Fibroblast of lung (primary cell): ENCODE results near the gene DICER1. TPM values are rescaled to one million over a fixed set of nuclear protein-coding genes. Genes with fewer than 3 reads are reported as not detected.

ENCODE experiments used
- DNase-seq, 2 donors: peaks; one replicate each; pipeline versions ENCODE4 v3.0.0 to v3.0.0-alpha.2; 2010; ENCODE audit warnings: low read depth in 2 of 2
- H2AFZ ChIP-seq: 2 replicates; pipeline ENCODE4 v1.5.1; 2012; ENCODE audit warnings: low read length, control low read depth, inconsistent platforms
- H3K27ac ChIP-seq: 2 replicates; pipeline ENCODE4 v1.5.1; 2011; ENCODE audit warnings: low read length, control low read depth; ENCODE audit not compliant: insufficient read depth
- H3K27me3 ChIP-seq: 2 replicates; pipeline ENCODE4 v1.5.1; 2011; ENCODE audit warnings: mild to moderate bottlenecking, low read length; ENCODE audit not compliant: control insufficient read depth, insufficient read depth
- H3K36me3 ChIP-seq: 2 replicates; pipeline ENCODE4 v1.5.1; 2011; ENCODE audit warnings: low read length; ENCODE audit not compliant: control insufficient read depth, insufficient read depth
- H3K4me1 ChIP-seq: 2 replicates; pipeline ENCODE4 v1.5.1; 2011; ENCODE audit warnings: low read length; ENCODE audit not compliant: control insufficient read depth, insufficient read depth; ENCODE audit errors: extremely low read depth
- H3K4me2 ChIP-seq: 2 replicates; pipeline ENCODE4 v1.5.1; 2011; ENCODE audit warnings: low read length, control low read depth; ENCODE audit not compliant: insufficient read depth; ENCODE audit errors: extremely low read depth
- H3K4me3 ChIP-seq, 4 experiments: fragments of 200-600 bp in 1 of 4; sonication (generic) in 1 of 4; replicated peaks in 1 of 4; 2 replicates each; pipeline ENCODE4 v1.5.1; 2011 to 2016; ENCODE audit warnings: low read length in 4 of 4, low read depth in 3 of 4, mild to moderate bottlenecking in 3 of 4, control low read depth in 2 of 4, inconsistent platforms in 1 of 4, mixed read lengths in 1 of 4; ENCODE audit not compliant: insufficient read depth in 1 of 4; ENCODE audit errors: control extremely low read depth in 1 of 4
- H3K79me2 ChIP-seq: 2 replicates; pipeline ENCODE4 v1.5.1; 2012; ENCODE audit warnings: mild to moderate bottlenecking, low read length, inconsistent platforms; ENCODE audit not compliant: control insufficient read depth, insufficient read depth
- H3K9ac ChIP-seq: 2 replicates; pipeline ENCODE4 v1.5.1; 2011; ENCODE audit warnings: mild to moderate bottlenecking, low read length, control low read depth; ENCODE audit not compliant: insufficient read depth
- H3K9me3 ChIP-seq: 2 replicates; pipeline ENCODE4 v1.5.1; 2012; ENCODE audit warnings: low read depth, low read length; ENCODE audit not compliant: control insufficient read depth, insufficient read depth
- H4K20me1 ChIP-seq: 2 replicates; pipeline ENCODE4 v1.5.1; 2011; ENCODE audit warnings: low read length; ENCODE audit not compliant: control insufficient read depth, insufficient read depth; ENCODE audit errors: extremely low read depth
- EZH2 ChIP-seq: IDR thresholded peaks from 2 replicates; pipeline ENCODE4 v1.5.1; 2012; ENCODE audit warnings: low read length, control low read depth, mild to moderate bottlenecking; ENCODE audit errors: missing control alignments
- polyA plus RNA-seq, 2 donors: library from polyadenylated mRNA; depleted of rRNA in 1 of 2; stranded (reverse) in 1 of 2; unstranded in 1 of 2; fragments of >200 nt; gene quantifications; 2 replicates each; pipeline ENCODE4 v1.2.1, GENCODE V29; 2011 to 2012; ENCODE audit warnings: missing spikeins in 1 of 2
- total RNA-seq: library from RNA; depleted of rRNA; stranded (reverse); fragments of >200 nt; gene quantifications from 2 replicates; pipeline ENCODE4 v1.2.1, GENCODE V29; 2014
- TF ChIP-seq, protein P1 (sequence below), 2 donors: IDR thresholded peaks in 1 of 2; conservative IDR thresholded peaks in 1 of 2; 1 replicate in 1 of 2; 2 replicates in 1 of 2; pipeline ENCODE4 v1.5.1; 2011 to 2012; ENCODE audit warnings: low read length in 2 of 2, control low read depth in 1 of 2, inconsistent platforms in 1 of 2, low read depth in 1 of 2, mild to moderate bottlenecking in 1 of 2

Gene DICER1
- total and polyA plus RNA-seq, 2 donors (not counting 1 experiment from before 2014, with no cell fraction given): 20.3 to 28.7 TPM

DNA sequence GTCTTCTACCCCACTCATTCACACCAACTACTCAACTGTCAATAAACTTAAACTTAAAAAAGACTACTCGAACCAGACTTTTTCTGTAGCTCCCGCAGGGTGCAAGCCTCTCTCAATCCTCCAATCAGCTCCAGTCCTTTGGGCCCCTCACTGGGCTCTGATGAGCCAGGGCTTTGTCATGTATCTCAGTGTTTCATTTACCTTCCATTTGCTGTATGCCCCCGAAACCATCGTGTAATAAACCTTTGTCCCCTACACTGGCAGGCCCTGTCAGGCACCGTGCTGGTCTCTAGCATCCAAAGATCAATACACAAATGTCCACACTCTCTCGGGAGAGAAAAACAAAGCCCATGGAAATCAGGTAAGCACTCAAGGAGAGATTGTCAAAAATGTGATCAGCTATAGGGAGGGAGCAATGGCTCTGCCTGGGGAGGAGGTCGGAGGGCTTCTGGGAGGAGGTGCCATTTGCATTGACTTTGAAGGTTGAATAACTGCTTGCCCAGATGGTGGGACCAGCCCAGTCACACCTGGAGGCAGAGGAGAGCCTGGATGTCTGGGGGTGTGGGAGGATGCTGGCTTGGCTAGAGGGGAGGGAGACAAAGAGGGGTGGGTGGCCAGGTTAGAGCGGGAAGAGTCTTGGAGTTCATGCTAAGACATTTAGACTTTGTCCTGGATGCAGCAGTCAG lies 42.1 kb upstream of the DICER1 start:
- H3K4me2 ChIP-seq: no peak overlapping the region
- H3K36me3 ChIP-seq: no peaks in the 10 kb centered on the region
- no peak overlapping the region for H3K27ac ChIP-seq
- no peaks in the 10 kb centered on the region for H3K4me1 ChIP-seq
- H3K4me3 ChIP-seq: no peak overlapping the region
- H3K9ac ChIP-seq: no peak overlapping the region
- H4K20me1 ChIP-seq: no peaks in the 10 kb centered on the region
- no peak overlapping the region for H2AFZ ChIP-seq
- H3K27me3 ChIP-seq: no peaks in the 10 kb centered on the region
- TF ChIP-seq EZH2: no peak
- TF ChIP-seq, protein P1, sequence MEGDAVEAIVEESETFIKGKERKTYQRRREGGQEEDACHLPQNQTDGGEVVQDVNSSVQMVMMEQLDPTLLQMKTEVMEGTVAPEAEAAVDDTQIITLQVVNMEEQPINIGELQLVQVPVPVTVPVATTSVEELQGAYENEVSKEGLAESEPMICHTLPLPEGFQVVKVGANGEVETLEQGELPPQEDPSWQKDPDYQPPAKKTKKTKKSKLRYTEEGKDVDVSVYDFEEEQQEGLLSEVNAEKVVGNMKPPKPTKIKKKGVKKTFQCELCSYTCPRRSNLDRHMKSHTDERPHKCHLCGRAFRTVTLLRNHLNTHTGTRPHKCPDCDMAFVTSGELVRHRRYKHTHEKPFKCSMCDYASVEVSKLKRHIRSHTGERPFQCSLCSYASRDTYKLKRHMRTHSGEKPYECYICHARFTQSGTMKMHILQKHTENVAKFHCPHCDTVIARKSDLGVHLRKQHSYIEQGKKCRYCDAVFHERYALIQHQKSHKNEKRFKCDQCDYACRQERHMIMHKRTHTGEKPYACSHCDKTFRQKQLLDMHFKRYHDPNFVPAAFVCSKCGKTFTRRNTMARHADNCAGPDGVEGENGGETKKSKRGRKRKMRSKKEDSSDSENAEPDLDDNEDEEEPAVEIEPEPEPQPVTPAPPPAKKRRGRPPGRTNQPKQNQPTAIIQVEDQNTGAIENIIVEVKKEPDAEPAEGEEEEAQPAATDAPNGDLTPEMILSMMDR (conservative IDR thresholded peaks at IDR 0.05 in 1 of 2, IDR thresholded peaks at IDR 0.05 in 1 of 2; ENCODE audit: low read depth in 1 of 2, low read length in 2 of 2): no peak
- H3K9me3 ChIP-seq: no peaks in the 10 kb centered on the region
- DNase-seq: no peak
- H3K79me2 ChIP-seq: no peaks in the 10 kb centered on the region

GRCh38 chr14:95198320-95198719 lies 41.0 kb upstream of the DICER1 start:
- H3K4me3 ChIP-seq: no peak overlapping the region
- no peaks in the 10 kb centered on the region for H3K4me1 ChIP-seq
- H3K9ac ChIP-seq: no peak overlapping the region
- no peaks in the 10 kb centered on the region for H3K9me3 ChIP-seq
- no peaks in the 10 kb centered on the region for H3K27me3 ChIP-seq
- no peak overlapping the region for H3K4me2 ChIP-seq
- no peak overlapping the region for H2AFZ ChIP-seq
- H3K36me3 ChIP-seq: no peaks in the 10 kb centered on the region
- no peak for DNase-seq
- H3K27ac ChIP-seq: no peak overlapping the region
- no peaks in the 10 kb centered on the region for H4K20me1 ChIP-seq
- TF ChIP-seq, protein P1 (conservative IDR thresholded peaks at IDR 0.05 in 1 of 2, IDR thresholded peaks at IDR 0.05 in 1 of 2; ENCODE audit: low read depth in 1 of 2, low read length in 2 of 2): no peak
- no peak for TF ChIP-seq EZH2
- H3K79me2 ChIP-seq: no peaks in the 10 kb centered on the region

DNA sequence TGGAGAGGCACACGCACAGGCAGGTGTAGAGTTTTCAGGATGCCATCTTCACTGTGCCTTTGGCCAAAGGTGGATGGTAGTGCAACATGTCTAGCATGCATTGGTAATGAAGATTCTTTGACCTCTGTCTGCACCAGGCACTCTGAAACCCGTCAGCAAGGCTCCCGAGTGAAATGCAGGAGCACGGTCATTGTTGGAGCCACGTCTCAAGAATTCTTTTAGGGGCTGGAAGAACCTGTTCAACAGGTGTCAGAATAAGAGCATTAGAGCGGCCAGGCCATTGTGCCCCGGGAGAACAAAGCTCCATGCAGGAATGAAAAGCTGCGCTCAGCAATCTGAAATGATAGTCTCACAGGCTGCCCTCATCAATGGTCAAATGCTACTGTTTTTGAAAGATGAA lies 40.2 kb upstream of the DICER1 start:
- Histone ChIP-seq H2AFZ (no peak overlapping the region), H3K4me1 (no peaks in the 10 kb centered on the region), H4K20me1 (no peaks in the 10 kb centered on the region), H3K9me3 (no peaks in the 10 kb centered on the region), H3K27me3 (no peaks in the 10 kb centered on the region), H3K27ac (no peak overlapping the region), H3K4me2 (no peak overlapping the region), H3K79me2 (no peaks in the 10 kb centered on the region), H3K36me3 (no peaks in the 10 kb centered on the region), H3K9ac (no peak overlapping the region), H3K4me3 (no peak overlapping the region)
- TF ChIP-seq, protein P1 (conservative IDR thresholded peaks at IDR 0.05 in 1 of 2, IDR thresholded peaks at IDR 0.05 in 1 of 2; ENCODE audit: low read depth in 1 of 2, low read length in 2 of 2): no peak
- no peak for TF ChIP-seq EZH2
- no peak for DNase-seq
